ENCODE data around the gene TNFAIP3.
"Not testable (repeated sequence)": the region's sequence is repeated elsewhere in the genome, so short reads cannot be mapped to it uniquely, and the experiment has no call there.

TNFAIP3 gene

DNA sequence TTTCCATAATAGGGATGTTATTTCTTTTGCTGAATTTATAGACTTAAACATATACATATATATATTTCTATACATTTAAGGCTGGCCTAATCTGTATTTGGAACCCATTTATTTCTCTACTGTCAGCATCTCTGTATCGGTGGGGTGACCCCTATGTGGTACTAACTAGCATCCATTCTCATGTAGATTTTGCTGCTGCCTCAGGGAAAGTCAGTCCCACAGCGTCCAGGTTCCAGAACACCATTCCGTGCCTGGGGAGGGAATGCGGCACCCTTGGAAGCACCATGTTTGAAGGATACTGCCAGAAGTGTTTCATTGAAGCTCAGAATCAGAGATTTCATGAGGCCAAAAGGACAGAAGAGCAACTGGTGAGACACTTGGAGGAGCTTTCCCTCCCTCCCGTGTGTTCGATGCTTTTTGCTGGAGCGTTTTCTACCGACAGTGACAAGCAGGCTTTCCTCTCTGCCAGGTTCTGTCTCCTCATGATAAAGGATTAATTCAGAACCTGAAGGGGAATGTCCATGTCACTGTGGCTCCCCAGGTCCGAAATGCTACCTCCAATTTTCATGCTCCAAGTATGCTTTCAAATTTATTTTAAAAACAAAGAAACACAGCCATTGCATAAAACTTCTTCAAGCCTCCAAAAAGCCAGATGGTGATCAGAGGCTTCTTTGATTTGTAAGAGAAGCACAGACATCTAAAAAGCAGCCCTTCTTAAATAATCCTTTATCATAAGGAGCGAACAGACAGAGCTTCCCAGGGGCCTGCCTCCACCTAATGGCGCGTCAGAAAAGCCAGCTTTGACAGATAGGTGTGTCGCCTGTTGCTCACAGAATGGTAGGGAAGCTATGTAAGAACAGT, 13.1 kb downstream of the TNFAIP3 start:
- DNase-seq: no peak

DNA sequence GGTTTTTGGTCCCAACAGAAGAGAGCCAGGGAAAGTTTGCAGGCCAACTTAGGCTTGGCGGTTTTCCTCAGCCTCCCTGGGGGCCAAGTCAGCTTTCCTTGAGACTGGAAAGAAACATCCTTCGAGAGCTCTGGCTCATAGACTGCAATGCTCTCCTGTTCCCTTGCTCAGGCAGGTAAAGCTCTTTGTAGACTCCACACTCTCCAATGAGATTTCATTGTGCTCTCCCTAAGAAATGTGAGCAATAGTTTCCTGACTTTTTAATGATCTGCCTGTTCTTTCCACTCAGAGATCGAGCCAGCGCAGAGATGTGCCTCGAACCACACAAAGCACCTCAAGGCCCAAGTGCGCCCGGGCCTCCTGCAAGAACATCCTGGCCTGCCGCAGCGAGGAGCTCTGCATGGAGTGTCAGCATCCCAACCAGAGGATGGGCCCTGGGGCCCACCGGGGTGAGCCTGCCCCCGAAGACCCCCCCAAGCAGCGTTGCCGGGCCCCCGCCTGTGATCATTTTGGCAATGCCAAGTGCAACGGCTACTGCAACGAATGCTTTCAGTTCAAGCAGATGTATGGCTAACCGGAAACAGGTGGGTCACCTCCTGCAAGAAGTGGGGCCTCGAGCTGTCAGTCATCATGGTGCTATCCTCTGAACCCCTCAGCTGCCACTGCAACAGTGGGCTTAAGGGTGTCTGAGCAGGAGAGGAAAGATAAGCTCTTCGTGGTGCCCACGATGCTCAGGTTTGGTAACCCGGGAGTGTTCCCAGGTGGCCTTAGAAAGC, 13.9 kb downstream of the TNFAIP3 start:
- DNase-seq: no peak

DNA sequence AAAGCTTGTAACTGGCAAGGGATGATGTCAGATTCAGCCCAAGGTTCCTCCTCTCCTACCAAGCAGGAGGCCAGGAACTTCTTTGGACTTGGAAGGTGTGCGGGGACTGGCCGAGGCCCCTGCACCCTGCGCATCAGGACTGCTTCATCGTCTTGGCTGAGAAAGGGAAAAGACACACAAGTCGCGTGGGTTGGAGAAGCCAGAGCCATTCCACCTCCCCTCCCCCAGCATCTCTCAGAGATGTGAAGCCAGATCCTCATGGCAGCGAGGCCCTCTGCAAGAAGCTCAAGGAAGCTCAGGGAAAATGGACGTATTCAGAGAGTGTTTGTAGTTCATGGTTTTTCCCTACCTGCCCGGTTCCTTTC, 14.4 kb downstream of the TNFAIP3 start:
- no peak for DNase-seq

DNA sequence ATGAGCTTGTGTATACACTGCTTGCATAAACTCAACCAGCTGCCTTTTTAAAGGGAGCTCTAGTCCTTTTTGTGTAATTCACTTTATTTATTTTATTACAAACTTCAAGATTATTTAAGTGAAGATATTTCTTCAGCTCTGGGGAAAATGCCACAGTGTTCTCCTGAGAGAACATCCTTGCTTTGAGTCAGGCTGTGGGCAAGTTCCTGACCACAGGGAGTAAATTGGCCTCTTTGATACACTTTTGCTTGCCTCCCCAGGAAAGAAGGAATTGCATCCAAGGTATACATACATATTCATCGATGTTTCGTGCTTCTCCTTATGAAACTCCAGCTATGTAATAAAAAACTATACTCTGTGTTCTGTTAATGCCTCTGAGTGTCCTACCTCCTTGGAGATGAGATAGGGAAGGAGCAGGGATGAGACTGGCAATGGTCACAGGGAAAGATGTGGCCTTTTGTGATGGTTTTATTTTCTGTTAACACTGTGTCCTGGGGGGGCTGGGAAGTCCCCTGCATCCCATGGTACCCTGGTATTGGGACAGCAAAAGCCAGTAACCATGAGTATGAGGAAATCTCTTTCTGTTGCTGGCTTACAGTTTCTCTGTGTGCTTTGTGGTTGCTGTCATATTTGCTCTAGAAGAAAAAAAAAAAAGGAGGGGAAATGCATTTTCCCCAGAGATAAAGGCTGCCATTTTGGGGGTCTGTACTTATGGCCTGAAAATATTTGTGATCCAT, 15.3 kb downstream of the TNFAIP3 start:
- DNase-seq: no peak

DNA sequence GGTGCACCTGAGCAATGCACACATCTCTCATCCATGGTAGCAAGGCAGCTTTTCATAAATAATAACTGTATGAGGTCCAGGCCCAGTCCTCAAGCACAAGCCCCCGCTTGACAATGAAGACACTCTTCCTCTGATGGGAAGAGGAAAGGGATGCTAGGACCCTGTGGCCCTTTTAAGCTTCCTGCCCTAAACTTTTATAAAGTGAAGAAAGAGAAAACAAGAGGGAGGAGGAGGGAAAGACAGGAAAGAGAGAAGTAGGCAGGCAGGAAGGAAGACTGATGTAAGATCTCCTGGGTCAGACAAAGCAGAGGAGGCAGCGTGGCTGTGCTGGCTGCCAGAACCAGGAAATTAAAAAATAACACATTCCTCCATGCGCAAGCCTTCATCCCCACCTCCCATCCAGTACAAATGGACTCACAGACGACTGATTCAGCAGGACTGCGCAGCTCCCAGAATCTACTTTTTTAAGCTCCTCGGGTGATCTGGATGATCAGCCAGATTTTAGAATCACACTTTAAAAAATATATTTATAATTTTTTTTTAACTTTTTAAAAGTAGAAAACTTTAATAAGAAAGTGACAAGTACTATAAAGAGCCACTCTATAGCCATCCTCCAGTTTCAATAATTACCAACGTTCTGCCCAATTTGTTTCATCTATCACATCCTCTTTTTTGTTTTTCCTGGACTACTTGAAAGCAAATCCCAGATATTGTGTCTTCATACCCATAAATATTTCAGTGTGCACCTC, 16.5 kb downstream of the TNFAIP3 start:
- DNase-seq: no peak

DNA sequence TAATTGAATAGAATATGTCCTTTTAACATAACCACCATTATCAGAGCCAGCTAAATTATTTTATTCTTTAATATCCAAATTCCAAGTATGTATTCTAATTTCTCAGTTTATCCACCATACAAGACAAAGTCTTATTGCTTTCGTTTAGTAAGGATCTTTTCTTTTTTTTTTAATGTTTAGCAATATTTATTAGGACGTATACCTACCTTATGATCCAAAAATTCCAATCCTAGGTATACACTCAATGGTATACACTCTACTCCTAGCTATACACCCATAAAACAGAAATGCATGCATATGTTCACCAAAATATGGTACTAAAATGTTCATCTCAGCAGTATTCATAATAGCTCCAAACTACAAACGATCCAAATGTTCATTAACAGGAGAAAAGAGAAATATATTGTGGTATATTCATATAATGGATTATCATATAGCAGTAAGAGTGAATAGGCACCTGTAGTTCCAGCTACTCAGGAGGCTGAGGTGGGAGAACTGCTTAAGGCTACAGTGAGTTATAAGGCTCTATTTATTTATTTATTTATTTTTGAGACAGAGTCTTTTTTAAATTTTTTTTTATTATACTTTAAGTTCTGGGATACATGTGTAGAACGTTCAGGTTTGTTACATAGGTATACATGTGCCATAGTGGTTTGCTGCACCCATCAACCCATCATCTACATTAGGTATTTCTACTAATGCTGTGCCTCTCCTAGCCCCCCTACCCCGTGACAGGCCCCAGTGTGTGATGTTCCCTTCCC, 17.3 kb downstream of the TNFAIP3 start:
- no peak for DNase-seq

DNA sequence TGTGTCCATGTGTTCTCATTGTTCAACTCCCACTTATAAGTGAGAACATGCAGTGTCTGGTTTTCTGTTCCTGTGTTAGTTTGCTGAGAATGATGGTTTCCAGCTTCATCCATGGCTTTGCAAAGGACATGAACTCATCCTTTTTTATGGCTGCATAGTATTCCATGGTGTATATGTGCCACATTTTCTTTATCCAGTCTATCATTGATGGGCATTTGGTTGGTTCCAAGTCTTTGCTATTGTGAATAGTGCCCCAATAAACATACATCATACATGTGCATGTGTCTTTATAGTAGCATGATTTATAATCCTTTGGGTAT, 17.8 kb downstream of the TNFAIP3 start:
- DNase-seq: not testable (repeated sequence)

DNA sequence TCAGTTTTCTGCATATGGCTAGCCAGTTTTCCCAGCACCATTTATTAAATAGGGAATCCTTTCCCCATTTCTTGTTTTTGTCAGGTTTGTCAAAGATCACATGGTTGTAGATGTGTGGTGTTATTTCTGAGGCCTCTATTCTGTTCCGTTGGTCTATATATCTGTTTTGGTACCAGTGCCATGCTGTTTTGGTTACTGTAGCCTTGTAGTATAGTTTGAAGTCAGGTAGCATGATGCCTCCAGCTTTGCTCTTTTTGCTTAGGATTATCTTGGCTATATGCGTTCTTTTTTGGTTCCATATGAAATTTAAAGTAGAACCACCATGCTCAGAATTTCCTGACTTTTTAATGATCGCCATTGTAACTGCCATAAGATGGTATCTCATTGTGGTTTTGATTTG, 19.2 kb downstream of the TNFAIP3 start:
- DNase-seq: not testable (repeated sequence)

DNA sequence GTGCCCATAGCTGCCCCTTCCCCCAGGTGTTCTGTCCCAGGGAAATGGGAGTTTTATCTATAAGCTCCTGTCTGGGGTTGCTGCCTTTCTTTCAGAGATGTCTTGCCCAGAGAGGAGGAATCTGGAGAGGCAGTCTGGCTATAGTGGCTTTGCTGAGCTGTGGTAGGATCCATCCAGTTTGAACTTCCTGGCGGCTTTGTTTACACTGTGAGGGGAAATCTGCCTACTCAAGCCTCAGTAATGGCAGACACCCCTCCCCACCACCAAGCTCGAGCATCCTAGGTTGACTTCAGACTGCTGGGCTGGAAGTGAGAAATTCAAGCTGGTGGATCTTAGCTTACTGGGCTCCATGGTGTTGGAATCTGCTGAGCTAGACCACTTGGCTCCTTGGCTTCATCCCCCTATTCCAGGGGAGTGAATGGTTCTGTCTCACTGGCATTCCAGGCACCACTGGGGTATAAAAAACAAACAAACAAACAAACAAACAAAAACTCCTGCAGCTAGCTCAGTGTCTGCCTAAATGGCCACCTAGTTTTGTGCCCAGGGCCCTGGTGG, 24.0 kb downstream of the TNFAIP3 start:
- DNase-seq: no peak

DNA sequence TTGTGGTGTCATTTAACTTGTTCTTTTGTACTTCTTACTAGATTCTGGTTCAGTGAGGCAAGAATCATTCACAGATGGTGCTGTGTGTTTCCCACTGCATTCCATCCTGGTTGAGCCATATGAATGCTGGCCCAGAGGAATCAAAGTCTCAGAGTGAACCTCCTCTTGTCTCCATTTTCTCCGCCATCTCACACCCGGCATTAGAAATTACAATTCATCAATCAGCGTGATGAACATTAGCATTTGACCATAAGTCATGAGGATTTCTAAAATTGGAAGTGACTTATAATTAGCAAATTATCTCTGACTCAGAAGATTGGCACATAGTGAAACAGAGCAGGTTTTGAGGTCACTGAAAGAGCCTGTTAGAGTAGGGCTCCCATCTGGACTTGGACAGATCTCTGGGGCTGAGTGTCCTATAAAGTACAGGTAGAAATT, 25.2 kb downstream of the TNFAIP3 start:
- no peak for DNase-seq

DNA sequence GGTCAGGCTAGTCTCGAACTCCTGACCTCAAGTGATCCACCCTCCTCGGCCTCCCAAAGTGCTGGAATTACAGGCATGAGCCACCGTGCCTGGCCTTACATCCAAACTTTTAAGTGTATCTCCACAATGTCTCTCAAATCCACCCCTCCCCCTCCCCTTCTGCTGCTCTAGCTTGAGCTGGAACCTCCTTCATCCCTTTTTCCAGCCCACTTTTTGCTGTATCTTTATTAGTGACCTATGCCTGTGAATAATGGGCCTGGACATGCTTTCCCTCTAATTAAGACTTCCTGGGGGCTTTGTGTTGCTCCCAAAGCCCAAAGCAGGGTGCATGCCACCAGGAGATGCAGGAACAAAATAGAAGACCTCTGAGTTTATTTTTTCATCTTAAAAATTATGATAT, 26.1 kb downstream of the TNFAIP3 start:
- DNase-seq: no peak

DNA sequence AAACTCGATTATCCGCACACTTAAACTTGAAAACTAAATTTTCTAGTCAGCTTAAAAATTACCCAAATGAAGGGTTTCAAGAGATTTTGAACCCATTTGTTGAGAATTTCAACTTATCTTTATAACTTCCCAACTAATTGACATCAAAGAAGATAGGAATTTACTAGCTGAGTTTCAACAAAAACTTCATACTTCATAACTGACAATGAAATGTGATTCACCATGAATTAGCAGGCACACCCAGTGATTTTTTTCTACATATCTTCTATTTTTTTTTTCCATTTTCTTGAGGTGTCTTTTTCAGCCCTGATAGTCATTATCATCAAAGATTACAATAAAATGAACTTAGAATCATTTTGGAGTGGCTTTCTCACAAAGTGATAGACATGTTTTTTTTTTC, 26.7 kb downstream of the TNFAIP3 start:
- DNase-seq: no peak

DNA sequence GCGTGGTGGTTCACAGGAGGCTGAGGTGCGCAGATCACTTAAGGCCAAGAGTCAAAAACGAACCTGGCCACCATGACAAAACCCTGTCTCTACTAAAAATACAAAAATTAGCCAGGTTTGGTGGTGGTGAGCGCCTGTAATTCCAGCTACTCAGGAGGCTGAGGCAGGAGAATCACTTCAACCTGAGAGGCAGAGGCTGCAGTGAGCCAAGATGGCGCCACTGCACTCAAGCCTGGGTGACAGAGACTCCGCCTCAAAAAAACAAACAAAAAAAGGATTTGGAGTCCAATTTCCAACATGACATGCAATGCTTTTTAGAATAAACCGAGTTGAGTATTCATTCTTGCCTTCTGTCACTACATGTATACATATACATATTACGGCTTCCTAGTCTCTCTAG, 27.3 kb downstream of the TNFAIP3 start:
- not testable (repeated sequence) for DNase-seq

DNA sequence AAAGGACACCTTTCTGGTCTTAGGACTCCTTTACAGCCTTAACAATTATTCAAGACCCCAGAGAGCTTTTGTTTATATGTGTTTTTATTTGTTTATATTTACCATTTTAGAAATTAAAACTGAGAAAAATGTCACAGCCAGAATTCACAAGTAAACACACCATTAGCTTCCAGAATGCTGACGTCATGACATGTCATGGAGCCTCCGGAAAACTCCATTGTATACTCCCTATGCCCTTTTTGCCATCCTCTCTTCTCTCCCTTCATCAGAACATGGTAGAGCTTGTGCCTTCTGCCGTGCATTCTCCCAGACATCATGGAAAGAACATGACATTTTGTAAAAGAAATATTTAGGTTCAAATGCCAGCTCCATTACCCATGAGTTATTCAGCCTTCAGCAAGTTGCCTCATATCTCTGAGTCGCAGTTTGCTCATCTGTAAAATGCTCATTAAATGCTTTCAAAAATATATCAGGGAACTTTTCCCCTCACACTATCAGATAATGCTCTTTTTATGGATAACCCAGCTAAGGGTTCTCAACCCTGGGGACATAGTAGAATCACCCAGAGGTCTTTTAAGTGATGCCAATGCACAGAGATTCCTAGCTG, 27.8 kb downstream of the TNFAIP3 start:
- DNase-seq: no peak

DNA sequence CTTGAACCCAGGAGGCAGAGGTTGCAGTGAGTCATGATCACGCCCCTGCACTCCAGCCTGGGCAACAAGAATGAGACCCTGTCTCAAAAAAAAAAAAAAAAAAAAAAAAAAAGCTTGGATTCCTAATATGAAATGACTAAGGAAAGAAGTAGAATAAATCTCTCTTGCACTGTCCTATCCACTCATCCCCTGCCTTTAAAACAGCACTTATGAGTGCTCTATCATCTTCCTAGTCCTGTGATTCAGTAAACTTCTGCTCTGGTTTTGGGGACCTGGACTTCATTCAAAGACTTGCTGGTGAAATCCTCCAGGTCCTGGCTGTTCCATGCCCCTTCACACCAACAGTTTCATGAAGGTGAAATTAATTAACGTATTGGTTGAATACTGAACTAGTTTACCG, 29.6 kb downstream of the TNFAIP3 start:
- no peak for DNase-seq

DNA sequence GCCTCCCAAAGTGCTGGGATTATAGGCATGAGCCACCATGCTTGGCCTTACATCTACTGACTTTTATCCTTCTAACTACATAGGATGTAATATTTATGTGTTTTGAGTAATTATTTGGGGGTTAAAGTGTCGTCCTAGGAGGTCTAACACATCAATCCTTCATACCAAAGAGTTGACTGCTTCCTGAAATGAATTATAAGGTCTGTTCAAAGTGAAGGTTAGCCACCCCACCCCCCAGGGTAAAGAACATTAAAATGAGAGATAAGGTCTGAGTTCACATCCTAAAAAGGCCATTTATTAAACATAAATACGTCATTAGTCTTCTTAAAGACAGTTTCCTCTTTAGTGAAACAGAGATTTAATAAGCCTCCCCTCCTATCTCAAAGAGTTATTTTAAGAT, 33.8 kb downstream of the TNFAIP3 start:
- DNase-seq: no peak

DNA sequence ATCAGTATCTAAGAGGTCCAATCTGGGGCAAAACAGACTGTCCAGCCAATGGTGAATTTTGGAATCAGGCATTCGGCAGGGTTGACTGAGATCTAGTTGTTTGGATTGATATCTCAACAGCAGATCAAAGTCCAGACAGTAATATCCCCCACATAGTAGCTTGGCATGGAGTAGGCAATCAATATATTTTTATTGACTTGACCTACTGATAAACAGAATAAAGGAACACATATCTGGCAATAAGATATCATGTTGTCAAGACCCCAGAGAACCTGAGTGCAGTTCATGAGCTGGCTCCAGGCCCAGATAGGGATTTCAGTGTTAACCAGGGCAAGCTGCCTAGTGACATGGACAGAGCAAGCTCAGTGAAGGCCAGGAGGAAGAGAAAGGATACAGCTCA, 34.4 kb downstream of the TNFAIP3 start:
- DNase-seq: no peak

DNA sequence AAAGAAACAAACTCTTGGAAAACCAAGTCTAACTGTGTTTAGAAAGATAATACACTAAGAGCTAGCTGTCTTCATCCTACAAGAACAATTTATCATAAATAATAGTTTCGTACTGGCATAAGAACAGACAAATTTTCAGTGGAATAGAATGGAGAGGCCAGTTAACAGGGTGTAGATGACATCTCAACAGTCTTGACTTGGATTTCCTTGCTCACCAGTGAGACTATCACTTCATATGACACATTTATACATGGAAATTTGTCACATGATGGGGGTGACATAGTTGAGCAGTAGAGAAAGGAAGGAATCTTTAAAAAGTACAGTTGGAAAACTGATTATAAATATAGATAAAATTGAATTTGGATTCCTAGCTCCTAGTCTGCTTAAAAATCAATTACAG, 35.6 kb downstream of the TNFAIP3 start:
- DNase-seq: no peak

DNA sequence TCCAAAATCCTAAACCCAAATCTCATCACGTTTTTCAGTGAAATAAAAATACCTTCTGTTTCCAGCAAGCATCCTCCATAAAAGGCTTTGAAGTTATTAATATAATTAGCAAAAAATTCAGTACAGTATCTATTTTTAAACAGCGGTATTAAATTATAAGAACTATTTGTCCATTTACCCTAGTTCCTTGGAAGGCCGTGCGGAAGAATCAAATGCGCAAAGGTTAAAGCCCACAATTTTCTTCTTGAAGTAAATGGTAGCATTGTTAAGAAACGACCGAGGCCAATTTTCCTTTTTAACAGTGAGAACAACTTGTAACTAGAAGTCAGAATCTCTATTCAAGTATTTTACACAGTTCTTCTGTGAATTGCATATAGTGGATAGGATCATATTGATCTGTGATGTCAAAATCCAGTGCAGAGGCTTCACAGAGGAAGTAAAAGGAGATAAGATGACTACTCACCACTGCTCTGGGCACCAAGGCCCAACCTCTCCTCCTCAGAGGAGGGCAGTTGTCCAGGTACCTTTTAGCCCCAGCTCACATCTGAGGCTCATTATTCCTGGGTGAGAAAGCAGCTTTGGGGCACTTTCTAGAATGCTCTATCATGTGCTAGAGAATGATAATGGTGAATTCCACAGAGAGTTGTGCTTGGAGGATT, 36.3 kb downstream of the TNFAIP3 start:
- no peak for DNase-seq

DNA sequence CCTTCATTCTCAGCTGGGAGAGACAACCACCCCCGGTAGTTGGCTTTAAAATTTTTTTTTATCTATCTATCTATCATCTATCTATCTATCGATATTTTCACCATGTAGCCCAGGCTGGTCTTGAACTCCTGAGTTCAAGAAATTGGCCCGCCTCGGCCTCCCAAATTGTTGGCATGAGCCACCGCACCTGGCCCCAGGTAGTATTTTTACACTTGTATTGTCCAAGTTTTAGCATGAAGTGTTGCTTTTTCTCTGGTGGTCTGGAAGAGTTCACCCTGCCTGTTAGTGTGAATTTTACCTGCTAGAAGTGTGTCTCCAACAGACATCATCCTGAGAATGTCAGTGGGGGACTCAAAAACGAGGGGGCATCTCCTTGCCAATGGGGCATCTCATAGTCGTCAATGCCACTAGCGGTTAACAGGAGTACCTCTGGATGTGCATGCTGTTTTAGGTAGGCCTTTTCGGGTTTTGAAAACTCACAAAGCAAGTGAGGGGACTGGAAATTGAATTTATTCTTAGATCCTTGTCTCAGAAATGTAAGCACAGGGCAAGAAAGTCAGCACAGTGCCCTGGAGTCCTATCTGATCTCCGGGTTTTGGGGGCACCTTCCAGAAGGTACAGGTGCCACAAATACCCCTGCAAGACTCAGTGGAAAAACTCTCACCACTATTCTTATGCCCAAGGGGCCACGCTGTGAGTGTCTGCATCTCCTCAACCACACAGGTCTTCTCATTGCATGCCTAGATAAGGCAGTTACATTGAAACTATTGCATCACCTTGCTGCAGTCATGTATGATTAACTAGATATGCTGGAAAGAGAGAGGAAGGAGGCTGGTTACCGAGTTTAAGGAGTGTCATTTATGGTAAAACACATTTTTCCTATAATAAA, 37.1 kb downstream of the TNFAIP3 start:
- DNase-seq: no peak
